NCI-H2081 (cell line): ENCODE measurements around the gene CELA2B.
"Not testable (repeated sequence)": the region's sequence is repeated elsewhere in the genome, so short reads cannot be mapped to it uniquely, and the experiment has no call there.

ENCODE experiments used
- DNase-seq, 2 experiments: peaks; one replicate each; lab custom pipeline; 2025; lab: John Stamatoyannopoulos, UW

Gene CELA2B

DNA sequence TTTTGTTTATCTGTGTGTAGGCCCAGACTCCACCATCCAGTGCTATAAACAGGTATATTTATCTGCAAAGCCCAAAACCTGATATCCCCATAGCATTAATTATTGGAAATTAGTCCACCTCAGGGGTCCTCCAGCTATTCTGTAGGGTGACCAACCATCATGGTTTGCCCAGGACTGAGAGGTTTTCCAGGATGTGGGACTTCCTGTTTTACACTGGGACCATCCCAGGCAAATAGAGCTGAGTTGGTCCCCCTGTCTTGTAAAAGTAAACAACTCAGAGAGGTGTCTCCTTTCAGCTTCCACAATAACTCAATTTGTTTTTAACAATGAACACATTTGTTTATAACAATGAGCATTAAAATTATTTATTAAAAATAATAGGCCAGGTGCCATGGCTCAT is 7.8 kb upstream of the CELA2B start:
- DNase-seq, result no peak

- no peak for DNase-seq
These were observed 6.5 kb upstream of the CELA2B start for GRCh38 chr1:15469361-15469760.

GRCh38 chr1:15469821-15470448 is 6.0 kb upstream of the CELA2B start:
- DNase-seq, result not testable (repeated sequence)

DNA sequence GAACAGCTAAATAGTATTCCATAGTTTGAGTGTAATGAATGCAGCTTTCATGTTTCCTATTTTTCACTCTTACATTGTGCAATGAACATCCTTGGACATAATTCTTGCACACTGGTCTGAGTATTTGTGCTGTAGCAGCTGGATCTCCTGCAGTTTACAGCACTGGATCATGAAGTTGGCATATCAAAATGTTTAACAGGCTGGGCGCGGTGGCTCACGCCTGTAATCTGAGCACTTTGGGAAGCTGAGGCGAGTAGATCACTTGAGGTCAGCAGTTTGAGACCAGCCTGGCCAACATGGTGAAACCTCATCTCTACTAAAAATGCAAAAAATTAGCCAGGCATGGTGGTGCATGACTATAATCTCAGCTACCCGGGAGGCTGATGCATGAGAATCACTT is 4.8 kb upstream of the CELA2B start:
- not testable (repeated sequence) for DNase-seq

DNA sequence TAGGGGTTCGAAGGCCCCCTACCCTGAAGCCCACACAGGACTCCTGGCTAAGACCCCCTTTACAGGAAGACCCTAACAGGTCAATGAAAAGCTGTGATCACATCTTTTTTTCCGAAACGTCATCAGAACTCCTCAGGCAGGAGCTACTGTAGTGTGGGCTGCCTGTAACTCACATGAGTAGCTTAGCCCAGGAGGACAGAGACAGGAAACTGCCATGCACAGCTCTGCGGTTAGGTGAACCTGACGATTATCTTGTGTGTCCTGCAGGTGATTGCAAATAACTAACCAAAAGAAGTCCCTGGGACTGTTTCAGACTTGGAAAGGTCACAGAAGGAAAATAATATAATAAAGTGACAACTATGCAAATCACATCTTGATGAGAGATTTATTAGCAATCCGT is 4.2 kb upstream of the CELA2B start:
- not testable (repeated sequence) for DNase-seq

DNA sequence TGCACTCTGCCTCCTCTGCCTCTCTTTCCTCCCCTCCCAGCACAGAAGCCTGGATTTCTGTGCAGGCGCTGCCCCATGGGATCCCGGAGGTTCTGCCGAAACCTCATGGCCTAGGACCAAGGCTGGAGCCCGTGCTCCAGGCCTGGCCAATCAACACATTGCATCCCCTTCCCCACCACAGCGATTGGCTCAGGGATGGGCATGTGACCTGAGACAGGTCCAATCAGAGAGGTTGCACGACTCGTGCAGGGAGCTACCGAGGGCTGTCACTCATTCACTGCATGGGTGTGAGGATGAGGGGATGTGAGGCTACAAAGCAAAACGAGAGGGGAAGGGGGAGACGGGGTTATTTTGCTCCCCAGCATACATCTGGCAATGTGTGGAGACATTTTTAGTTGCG is 3.3 kb upstream of the CELA2B start:
- no peak for DNase-seq

GRCh38 chr1:15476927-15477326 is 1.0 kb downstream of the CELA2B start:
- DNase-seq, result no peak

GRCh38 chr1:15477646-15478212 is 1.8 kb downstream of the CELA2B start:
- DNase-seq, result no peak

DNA sequence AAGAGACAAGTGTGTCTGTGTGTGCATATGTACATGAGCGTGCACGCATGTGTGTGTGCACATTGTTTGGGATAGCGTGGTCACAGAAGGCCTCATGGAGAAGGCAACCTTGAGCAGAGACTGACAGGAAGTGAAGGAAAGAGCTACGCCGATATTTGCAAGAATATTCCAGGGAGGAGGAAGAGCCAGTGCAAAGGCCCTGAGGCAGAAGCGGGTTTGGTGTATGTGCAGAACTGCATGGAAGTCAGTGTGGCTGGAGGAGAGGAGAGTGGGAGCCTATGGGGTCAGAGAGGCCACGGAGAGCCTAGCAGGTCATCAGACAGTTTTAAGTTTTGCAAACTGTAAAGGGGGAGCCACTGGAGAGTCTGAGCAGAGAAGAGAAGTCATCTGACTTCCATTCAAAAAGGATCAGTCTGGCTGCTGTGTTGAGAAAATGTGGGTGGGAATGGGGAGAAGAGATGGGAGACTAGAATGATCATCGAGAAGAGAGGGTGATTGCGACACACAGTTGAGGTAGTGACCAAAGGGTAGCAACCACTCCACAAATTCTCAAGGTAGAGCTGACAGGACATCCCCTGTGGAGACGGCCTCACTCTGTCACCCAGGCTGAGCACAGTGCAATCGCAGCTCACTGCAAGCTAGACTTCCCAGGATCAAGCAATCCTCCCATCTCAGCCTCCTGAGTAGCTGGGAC is 3.9 kb downstream of the CELA2B start:
- no peak for DNase-seq

DNA sequence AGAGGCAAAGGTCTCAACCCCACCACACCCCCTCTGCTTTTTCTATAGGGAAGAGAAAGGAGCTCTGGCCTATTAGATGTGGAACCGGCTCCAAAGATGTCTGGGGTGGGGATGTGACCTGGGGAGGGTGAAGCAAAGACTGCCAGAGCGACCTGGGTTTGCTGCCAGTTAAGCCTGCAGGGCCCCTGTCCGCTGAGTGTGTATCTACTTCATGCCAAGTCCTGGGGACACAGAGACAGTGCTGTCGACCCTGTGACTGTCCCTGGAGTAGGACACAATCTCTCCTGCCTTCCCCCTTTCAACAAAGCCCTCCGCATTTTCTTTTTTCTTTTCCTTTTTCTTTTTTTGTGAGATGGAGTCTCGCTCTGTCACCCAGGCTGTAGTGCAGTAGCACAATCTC is 6.6 kb downstream of the CELA2B start:
- DNase-seq, result not testable (repeated sequence)

- DNase-seq, result not testable (repeated sequence)
These were observed 7.2 kb downstream of the CELA2B start for GRCh38 chr1:15482983-15483543.

DNA sequence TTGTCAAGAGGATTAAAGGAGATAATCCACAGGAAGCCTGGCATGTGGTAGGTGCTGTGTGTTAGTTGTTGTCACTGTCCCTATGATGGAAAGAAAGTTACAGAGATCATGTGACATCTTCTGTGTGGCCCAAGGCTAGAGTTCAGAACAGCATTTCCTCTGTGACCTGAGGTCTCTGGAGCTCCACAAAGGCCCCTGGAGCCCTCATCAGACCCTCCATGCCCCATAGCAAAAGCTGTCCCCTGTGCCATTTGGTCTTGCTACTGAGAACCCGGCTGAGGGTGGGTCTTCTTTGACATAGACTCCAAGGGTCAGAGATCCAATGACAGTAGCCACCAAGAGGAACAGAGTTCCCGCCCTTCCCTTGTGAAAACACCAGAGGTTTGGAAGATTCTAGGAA is 8.1 kb downstream of the CELA2B start:
- no peak for DNase-seq

DNA sequence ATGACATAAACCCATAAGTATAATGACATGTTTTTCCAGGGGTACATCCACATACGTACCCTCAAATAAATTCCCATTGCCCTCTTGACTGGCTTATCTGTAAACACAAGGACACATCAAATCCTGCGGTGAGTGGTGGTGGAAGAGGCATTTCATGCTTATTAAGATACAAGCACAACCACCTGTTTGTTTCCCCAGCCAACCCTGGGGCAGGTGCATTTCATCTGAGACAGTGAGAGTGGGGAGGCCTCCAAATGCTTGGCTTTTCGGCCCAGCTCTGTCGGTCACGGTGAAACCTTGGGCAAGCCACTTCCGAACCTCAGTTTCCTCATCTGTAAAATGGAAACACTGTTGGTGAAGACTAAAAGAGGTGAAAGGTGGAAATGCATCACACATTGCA is 8.5 kb downstream of the CELA2B start:
- DNase-seq, result not testable (repeated sequence)

DNA sequence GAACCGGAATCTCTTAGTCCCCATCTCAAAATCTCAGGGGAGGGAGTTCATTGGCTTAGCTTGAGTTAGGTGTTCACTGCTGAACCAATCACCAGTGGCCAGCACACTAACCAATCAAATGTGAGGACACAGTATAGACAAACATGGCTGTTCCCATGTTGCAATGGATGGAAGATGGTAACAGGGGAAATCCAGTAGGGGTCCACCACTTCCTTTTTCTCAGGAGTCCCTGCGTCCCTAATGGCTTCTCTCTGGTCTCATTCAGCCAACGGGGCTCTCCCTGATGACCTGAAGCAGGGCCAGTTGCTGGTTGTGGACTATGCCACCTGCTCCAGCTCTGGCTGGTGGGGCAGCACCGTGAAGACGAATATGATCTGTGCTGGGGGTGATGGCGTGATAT is 9.7 kb downstream of the CELA2B start:
- DNase-seq, result no peak

GRCh38 chr1:15486844-15487610 is 11.1 kb downstream of the CELA2B start:
- DNase-seq, result not testable (repeated sequence)

DNA sequence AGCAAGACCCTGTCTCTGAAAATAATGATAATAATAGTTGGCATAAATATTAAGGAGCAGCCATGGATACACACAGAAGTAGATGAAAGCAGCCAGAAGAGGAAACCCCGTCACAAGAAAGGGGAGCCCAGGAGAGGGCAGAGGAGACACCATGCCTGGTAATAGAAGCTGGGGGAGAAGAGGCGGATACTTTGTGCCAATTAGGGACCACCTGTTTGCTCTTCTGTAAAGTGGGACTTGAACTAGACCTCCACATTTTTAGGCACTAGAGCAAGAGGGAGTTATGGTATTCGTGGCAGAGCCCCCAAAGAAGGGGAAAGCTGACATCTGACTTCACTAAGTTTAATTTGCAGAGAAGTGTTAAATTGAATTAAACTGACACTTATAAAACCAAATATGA is 12.5 kb downstream of the CELA2B start:
- no peak for DNase-seq

GRCh38 chr1:15489052-15489736 is 13.3 kb downstream of the CELA2B start:
- no peak for DNase-seq

- DNase-seq, result not testable (repeated sequence)
These were observed 15.1 kb downstream of the CELA2B start for GRCh38 chr1:15491010-15491409.

- DNase-seq, result no peak
These were observed 16.7 kb downstream of the CELA2B start for GRCh38 chr1:15492596-15492995.

- DNase-seq, result no peak
These were observed 18.0 kb downstream of the CELA2B start for GRCh38 chr1:15493869-15494390.
